Osteocyte (in vitro differentiated cells): ENCODE measurements around the gene ATP6AP2. TPM values are rescaled to one million over a fixed set of nuclear protein-coding genes. Genes with fewer than 3 reads are reported as not detected.
A peak's percentile ranks its signal among the peaks of the same experiment; 100 is the strongest.

Experiments
- DNase-seq: peaks from one replicate; pipeline ENCODE4 v3.0.0; 2021; ENCODE audit warnings: mixed read lengths; ENCODE audit not compliant: unreplicated experiment; ENCODE audit errors: extremely low spot score
- H3K27ac Mint-ChIP-seq: one replicate; pipeline ENCODE4 v1.8.0; 2021; ENCODE audit warnings: mild to moderate bottlenecking, mixed read lengths; ENCODE audit not compliant: unreplicated experiment
- H3K27me3 Mint-ChIP-seq: one replicate; pipeline ENCODE4 v1.8.0; 2021; ENCODE audit warnings: mixed read lengths; ENCODE audit not compliant: unreplicated experiment
- H3K36me3 Mint-ChIP-seq: one replicate; pipeline ENCODE4 v1.8.0; 2021; ENCODE audit warnings: mixed read lengths; ENCODE audit not compliant: unreplicated experiment
- H3K4me1 Mint-ChIP-seq: one replicate; pipeline ENCODE4 v1.8.0; 2021; ENCODE audit warnings: mixed read lengths; ENCODE audit not compliant: unreplicated experiment
- H3K4me3 Mint-ChIP-seq: one replicate; pipeline ENCODE4 v1.8.0; 2021; ENCODE audit warnings: mild to moderate bottlenecking, moderate library complexity, mixed read lengths; ENCODE audit not compliant: unreplicated experiment
- H3K9me3 Mint-ChIP-seq: one replicate; pipeline ENCODE4 v1.8.0; 2021; ENCODE audit warnings: mixed read lengths; ENCODE audit not compliant: unreplicated experiment
- total RNA-seq: library from RNA; stranded (reverse); gene quantifications from 2 replicates; pipeline ENCODE4 v1.2.1, GENCODE V29; 2021
- TF ChIP-seq, protein P1 (sequence below): fragments of 200-600 bp; sonication (generic); IDR thresholded peaks from 2 replicates; pipeline ENCODE4 v1.5.0; 2021; ENCODE audit warnings: antibody characterized with exemption, mild to moderate bottlenecking, moderate library complexity

The ATP6AP2 gene
- total RNA-seq, 1 donor from 2014 or later = 154 TPM

DNA sequence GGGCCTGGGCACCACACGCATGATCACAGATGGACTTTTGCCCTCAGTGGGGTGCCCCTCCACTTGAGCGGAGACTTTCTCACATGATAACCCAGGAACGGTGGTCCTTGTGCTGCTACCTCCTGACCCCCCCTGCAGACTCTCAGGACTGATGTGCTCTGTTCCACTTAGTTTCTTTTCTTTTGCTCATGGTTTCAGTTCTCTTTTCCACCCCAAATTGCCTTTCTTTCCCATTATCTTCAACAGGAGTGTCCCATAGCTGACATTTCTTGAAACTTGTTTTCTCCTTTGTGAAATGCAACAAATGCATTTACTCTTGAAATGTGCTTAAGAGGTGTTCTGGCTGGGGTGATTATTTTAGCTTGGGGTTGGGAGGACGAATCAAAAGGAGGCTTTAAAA is 51.4 kb downstream of the ATP6AP2 start:
- Mint-ChIP-seq H3K27me3 (no peaks in the 10 kb centered on the region), H3K4me1 (no peaks in the 10 kb centered on the region), H3K9me3 (no peaks in the 10 kb centered on the region), H3K27ac (no peak overlapping the region), H3K4me3 (no peak overlapping the region), H3K36me3 (peaks cover 29% of the 10 kb centered on the region)
- TF ChIP-seq, protein P1, sequence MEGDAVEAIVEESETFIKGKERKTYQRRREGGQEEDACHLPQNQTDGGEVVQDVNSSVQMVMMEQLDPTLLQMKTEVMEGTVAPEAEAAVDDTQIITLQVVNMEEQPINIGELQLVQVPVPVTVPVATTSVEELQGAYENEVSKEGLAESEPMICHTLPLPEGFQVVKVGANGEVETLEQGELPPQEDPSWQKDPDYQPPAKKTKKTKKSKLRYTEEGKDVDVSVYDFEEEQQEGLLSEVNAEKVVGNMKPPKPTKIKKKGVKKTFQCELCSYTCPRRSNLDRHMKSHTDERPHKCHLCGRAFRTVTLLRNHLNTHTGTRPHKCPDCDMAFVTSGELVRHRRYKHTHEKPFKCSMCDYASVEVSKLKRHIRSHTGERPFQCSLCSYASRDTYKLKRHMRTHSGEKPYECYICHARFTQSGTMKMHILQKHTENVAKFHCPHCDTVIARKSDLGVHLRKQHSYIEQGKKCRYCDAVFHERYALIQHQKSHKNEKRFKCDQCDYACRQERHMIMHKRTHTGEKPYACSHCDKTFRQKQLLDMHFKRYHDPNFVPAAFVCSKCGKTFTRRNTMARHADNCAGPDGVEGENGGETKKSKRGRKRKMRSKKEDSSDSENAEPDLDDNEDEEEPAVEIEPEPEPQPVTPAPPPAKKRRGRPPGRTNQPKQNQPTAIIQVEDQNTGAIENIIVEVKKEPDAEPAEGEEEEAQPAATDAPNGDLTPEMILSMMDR = no peak
- DNase-seq = no peak

DNA sequence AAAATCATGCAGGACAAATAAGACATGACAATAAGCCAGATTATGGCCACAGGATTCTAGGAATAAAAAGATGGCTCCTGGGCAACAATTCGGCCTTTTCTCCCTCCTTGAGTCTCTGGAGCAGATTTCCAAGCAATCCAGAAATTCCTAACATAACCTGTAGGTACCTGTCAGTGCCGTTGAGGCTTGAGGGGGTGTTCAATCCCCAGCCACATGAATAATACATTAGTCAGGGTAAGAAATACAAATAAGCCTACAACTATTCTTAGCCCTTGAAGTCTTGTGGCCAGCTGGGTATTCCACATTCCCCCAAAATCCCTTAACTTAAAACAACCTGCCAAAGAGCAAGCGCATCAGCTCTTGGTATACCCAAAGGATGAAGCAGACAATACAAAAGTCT is 56.9 kb downstream of the ATP6AP2 start:
- no peaks in the 10 kb centered on the region for H3K9me3 Mint-ChIP-seq
- H3K4me3 Mint-ChIP-seq = no peak overlapping the region
- no peaks in the 10 kb centered on the region for H3K27me3 Mint-ChIP-seq
- no peak overlapping the region for H3K27ac Mint-ChIP-seq
- peaks cover 4% of the 10 kb centered on the region for H3K4me1 Mint-ChIP-seq
- H3K36me3 Mint-ChIP-seq = peaks cover 27% of the 10 kb centered on the region
- TF ChIP-seq, protein P1 = no peak
- DNase-seq = no peak

DNA sequence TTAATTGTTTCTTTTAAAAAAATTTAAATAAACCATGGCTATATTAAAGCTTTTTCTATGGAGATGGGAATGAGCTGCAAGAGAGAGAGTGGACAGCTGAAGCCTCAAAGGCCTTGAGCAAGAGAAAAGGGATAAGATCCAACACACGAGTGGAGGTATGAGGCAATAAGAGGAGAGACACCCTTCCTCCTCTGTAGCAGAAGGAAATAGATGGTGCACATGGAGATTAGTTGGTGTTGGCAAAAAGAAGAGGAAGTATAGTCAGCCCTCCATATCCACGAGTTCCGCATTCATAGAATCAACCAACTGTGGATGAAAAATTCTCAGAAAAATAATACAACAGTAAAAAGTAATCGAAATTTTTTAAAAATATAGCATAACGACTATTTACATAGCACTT is 63.4 kb downstream of the ATP6AP2 start:
- Mint-ChIP-seq H3K27me3 (no peaks in the 10 kb centered on the region), H3K27ac (peak overlapping the region; percentile 64), H3K36me3 (peaks cover 3% of the 10 kb centered on the region), H3K9me3 (no peaks in the 10 kb centered on the region), H3K4me3 (peak overlapping the region; percentile 20), H3K4me1 (peaks cover 27% of the 10 kb centered on the region)
- no peak for DNase-seq
- TF ChIP-seq, protein P1 = no peak

DNA sequence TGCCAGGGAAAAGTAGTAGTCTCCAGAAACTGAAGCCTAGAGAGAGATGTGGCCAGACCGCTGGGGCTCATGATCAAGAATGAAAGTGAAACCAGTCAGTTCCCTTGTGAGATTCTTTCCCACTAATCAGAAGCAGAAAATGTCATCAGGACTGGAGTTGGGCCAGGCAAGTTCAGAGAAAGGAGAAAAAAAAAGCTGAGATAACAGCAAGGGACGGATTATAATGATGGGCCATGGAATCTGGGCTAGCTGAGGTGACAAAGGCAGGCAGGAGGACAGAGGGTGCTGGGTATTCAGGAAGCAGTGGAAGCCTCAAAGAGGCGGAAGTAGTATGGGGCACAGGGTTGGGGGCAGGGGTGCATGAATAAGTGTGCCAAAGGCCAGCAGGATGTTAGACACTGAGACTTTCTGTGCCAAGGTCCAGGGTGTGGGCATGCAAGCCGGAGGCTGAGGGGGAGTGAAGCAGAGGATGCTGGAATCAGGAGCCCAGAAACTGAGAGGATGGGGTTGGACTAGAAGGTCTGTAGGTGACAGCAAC is 64.1 kb downstream of the ATP6AP2 start:
- Mint-ChIP-seq H3K27ac (peak overlapping the region; percentile 96), H3K4me3 (peak overlapping the region; percentile 75), H3K4me1 (peaks cover 27% of the 10 kb centered on the region), H3K36me3 (peaks cover 3% of the 10 kb centered on the region), H3K9me3 (no peaks in the 10 kb centered on the region), H3K27me3 (no peaks in the 10 kb centered on the region)
- TF ChIP-seq, protein P1 = no peak
- no peak for DNase-seq

DNA sequence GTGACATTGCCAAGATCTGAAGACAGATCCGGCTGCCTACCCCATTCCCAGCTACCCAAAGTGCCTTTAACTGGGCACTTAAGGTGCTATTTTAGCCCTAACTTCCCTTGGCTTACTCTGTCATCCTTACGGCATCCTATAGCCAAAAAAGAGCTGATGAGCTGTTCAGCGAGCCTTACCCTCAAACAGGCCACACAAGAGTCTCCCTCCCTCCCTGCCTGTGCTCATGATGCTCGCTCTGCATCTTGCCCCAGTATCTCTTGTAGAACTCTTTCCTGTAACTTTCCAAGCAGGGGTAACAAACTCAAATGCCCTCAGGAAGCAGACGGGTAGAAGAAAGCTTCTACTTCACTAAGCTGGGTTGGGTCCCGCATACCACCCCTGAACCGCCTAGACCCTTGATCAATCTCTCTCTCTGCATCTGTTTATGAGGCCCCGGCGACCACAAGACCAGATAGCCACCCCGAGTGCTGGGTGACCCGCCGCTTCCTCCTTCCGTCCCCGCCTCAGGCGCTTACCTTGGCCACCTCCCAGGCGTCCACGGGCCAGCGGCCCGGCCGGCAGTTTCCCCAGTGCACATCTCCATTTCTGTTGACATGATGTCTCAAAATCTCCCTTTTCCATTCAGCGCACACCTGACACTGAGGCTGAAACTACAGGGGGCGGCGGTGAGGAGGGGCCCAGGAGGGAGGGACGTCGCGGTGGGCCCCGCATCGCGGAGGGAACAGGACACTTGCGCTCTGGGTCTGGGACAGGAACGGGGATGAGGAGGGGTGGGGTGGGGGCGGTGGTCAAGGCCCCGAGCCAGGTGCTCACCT is 65.9 kb downstream of the ATP6AP2 start:
- Mint-ChIP-seq H3K4me1 (peaks cover 27% of the 10 kb centered on the region), H3K27ac (peak overlapping the region; percentile 81), H3K27me3 (no peaks in the 10 kb centered on the region), H3K4me3 (peak overlapping the region; percentile 86), H3K36me3 (peaks cover 3% of the 10 kb centered on the region), H3K9me3 (no peaks in the 10 kb centered on the region)
- TF ChIP-seq, protein P1 = no peak
- no peak for DNase-seq
